ELR (cell line): ENCODE data around the gene TEAD1.
"Not testable (repeated sequence)": the region's sequence is repeated elsewhere in the genome, so short reads cannot be mapped to it uniquely, and the experiment has no call there.

Source experiments
- DNase-seq: peaks from one replicate; pipeline ENCODE4 v3.0.0-alpha.2; 2015; ENCODE audit warnings: low read depth

TEAD1 gene

GRCh38 chr11:12863605-12864121 is 189.4 kb downstream of the TEAD1 start:
- DNase-seq = no peak

DNA sequence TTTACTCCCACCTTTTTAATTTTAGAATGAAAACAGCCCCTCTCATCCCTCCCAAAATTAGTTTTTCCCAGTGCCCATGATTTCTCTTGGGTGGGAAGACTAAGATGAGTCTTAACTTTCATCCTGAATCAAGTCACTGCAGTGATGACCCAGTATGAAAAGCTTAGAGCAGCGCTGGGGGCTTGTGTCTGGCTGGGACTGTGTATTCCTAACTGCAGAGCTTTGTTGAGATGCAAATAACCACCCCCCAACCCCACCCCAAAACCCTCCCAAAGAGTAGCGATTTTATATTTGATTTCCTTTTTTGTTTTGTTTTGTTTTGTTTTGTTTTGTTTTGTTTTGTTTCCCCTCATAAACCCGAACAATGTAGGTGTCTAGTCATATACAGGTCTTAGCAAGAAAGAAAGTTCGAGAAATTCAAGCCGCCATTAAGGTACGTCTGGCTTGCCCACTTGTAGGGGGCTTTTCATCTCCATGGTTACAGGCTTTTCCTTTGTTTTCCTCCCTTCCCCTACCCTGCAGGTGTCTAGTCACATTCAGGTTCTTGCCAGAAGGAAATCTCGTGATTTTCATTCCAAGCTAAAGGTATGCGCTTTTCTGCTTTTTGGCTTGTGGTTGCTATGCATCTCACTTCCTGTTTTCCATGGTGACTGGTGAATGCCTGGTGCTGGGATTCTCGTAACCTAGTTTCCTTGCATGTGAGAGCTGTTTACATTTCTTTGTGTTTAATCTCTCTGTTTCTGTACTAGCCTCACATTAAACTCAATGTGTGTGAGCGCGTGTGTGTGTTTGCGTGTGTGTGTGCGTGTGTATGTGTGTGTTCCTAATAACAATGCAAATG is 190.3 kb downstream of the TEAD1 start:
- peak; percentile 52 for DNase-seq

- no peak for DNase-seq
Observed at GRCh38 chr11:12865863-12866595, 191.8 kb downstream of the TEAD1 start.

DNA sequence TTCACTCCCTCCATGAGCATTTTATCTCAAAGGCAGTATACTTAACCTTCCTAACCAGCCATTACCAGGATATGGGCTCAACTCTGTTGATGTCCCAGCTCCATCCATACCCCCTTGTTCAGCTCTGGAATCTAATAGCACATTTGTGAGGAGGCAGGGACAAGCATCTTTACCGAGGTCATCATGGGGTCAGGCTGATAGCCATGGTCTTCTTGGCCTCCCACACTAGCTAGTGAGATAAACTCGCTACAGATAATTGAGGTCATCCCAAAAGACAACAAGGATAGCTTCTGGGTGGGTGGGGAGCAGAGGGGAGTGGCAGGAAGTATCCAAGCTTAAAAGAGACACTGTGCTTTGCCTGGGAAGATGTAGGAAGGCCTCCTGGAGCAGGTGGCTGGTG is 193.3 kb downstream of the TEAD1 start:
- no peak for DNase-seq

DNA sequence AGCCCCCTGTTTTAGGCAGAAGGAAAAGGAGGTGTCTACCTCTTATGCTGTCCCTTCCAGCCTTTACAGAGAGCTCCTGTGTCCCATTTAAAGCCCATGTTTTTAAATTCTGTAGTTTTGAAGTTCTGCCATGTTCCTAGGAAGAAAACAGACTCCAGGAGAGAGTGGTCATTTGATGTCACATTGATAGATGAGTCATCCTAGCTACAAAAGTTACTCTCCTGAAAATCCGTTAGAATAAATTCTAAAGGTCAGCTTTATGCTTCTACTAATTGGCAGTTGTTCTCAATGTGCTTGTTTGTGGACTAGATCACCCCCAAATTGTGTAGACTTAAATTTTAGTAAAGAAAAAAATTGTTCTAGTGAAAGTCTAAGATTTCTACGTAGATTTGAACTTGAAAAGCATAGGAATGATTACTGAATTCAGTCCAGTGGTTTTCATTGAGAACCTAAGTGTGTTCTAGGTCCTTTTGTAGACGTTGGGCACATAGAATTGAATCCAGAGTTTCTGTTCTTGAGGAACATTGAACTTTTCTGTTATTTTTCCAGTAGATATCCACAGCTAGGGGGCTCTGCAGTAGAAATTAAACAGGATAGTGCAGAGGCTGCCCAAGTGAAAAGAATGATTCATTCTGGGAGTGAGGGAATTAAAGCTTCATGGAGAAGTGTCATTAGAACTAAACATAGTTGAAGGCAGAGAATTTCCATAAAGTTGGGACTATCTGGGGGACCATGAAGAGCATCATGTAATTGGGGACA is 194.3 kb downstream of the TEAD1 start:
- DNase-seq = peak; percentile 54

- no peak for DNase-seq
Observed at GRCh38 chr11:12871241-12871640, 197.0 kb downstream of the TEAD1 start.

DNA sequence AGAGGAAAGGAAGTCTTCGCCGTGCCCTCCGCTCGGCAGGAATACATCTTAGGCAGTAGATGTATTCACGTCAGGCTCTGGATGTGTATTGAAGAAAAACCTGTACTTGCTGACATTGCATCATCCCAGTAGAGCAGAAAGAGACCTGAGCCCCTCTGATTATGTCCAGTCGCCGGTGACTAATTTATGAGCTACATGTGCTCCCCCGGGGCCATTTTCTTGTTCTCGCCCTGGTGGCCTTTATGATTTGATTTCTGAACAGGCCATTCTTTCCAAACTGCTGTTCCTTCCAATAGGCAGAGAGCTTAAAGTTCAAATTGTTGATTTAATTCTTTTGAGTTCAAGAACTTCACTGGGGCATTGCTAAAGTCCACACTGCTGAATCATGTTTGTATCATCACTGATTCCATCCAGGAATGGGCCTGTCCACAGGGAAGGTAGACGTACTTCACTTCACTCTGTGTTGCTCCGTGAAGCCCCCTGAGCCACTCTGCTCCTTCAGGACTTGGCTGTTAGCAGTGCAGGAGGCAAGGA is 197.6 kb downstream of the TEAD1 start:
- DNase-seq = peak; percentile 44

DNA sequence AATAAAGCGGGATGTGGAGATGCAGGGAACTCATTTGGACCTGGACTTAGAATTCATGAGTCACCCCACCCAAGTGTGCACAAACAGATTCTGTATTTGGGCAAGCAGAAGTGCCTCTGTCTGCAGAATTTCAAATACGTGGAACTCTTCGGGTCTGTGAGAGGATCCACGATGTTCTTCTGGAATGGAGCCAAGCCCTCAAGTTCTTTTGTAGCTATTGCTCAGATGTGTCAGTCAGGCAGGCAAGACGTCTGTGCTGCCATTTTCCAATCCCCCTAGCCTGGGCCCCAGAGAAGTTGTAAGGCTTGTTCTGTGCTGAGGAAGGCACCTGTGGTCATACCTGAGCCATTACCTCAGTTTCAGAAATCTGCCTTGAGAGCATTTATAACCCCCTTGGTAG is 202.1 kb downstream of the TEAD1 start:
- no peak for DNase-seq

- no peak for DNase-seq
Observed at GRCh38 chr11:12876988-12877387, 202.8 kb downstream of the TEAD1 start.

DNA sequence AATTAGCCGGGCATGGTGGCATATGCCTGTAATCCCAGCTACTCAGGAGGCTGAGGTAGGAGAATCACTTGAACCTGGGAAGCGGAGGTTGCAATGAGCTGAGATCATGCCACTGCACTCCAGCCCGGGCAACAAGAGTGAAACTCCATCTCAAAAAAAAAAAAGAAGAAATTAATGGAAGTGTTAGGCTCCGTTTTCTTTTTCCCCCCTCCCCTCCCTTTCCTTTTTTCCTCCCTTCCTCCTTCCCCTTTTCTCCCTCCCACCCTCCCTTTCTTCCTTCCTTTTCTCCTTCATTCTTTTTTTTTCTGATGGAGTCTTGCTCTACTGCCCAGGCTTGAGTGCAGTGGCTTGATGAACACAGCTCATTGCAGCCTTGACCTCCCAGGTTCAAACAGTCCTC is 203.3 kb downstream of the TEAD1 start:
- not testable (repeated sequence) for DNase-seq

DNA sequence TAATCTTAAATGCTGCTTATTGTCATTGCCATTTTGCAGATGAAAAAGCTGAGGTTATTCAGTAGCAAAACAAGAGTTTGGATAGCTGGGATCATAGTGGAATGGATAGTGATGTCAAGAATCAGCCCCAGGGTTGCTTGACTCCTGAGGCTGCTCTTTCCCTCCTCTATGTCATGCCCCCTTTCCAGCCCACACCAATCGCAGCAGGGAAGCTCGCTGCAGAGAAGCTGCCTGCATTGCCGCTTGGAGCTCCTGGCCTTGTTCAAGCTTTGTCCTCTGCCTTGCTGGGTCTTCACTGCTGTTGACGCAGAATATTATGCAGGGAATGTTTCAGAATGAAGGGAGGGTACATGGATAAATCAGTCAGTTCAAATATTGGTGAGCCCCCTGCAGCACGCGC is 206.1 kb downstream of the TEAD1 start:
- DNase-seq = no peak

DNA sequence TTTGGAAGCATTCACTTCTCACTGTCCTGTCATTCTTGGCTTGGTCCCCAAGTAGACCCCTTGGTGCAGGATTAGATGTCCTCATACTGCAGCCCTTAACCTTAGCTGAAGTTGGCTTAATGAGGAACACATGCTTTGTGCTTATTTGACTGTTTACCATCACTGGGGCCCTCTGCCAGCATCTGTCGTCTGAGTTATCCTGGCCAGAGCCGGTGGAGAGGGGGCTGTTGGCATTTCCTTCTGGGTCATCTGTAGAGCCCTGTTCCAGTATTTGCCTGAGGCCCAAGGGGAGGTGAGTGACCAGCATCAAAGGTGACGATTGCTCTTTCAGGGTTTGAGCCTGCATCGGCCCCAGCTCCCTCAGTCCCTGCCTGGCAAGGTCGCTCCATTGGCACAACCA is 208.4 kb downstream of the TEAD1 start:
- DNase-seq = no peak

DNA sequence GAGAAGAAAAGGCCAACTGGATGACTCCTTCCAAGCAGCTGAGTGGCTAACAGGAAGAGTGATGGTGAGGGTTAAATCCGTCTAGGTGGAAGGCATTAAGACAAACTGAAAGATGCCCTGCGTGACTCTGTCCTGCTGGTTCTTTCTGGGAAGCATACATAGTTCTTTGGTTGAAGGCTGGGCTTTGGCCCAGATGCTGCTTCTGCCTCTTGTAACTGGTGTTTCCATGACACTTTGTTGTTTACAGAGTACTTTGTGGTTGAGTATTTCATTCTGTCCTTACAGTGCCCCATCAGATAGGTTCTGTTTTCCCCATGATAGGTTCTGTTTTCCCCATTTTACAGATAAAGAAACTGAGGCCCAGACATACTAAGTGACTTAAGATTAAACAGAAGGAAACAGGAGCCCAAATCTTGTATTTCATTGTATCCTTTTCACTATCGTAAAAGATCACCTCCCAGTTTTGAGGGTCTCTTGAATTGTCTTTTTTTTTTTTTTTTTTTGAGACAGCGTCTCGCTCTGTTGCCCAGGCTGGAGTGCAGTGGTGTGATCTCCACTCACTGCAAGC is 210.6 kb downstream of the TEAD1 start:
- DNase-seq = no peak

GRCh38 chr11:12885717-12886239 is 211.6 kb downstream of the TEAD1 start:
- DNase-seq = no peak

DNA sequence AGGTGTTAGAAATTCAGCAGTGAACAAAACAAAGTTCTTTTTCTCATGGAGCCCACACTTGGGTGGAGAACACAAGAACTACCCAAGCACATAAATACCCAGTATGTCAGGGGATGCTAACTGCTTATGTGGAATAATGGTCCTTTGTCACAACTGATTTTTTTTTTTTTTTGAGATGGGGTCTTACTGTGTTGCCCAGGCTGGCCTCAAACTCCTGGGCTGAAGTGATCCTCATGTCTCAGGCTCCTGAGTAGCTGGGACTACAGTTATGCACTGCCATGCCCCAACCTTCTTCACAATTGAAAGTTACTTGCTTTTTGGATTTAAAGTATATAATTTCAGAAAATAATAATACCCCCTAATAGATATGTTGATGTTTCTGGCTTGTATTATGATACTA is 212.3 kb downstream of the TEAD1 start:
- no peak for DNase-seq

GRCh38 chr11:12888525-12889158 is 214.4 kb downstream of the TEAD1 start:
- peak; percentile 89 for DNase-seq

- peak; percentile 55 for DNase-seq
Observed at GRCh38 chr11:12889243-12889642, 215.0 kb downstream of the TEAD1 start.

DNA sequence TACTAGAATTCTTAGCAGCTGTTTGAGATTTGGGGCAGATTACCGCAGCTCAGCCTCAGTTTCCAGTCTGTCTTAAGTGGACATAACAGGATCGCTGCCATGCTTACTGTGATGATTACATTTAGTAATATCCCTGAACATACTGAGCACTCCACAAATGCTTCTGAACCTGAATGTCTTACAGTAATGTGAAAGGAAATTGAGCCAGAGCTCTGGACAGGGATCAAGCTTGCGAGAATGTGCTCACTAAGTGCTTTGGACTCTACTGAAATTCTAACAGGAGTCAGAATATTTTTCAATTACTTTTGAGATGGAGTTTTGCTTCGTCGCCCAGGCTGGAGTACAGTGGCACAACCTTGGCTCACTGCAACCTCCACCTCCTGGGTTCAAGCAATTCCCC is 216.3 kb downstream of the TEAD1 start:
- no peak for DNase-seq

GRCh38 chr11:12893787-12894672 is 219.8 kb downstream of the TEAD1 start:
- peak; percentile 75 for DNase-seq

DNA sequence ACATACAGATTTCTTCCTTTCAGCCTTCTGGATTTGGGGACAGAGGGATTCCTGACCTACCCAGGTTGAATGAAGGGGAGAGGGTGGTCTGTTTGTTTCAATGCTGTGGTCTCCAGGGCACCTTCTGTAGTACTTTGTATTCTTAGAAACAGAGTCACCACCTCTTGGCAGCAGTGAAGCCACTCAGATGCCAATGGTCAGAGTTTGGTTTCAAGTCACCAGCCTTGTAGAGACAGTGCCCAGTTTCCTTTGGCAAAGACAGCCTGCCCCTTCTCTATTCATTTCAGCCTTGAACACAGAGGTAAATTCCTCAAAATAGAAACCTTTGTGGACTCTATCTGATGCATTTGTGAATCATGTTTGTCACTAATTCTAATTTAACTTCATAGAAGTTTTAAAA is 223.2 kb downstream of the TEAD1 start:
- DNase-seq = no peak
